Nephron progenitor cell (in vitro differentiated cells): ENCODE measurements around the gene ZNF14.
"Not testable (repeated sequence)": the region's sequence is repeated elsewhere in the genome, so short reads cannot be mapped to it uniquely, and the experiment has no call there.

Experiments used
- DNase-seq: peaks from one replicate; pipeline ENCODE4 v3.0.0; 2021
- H3K27ac Mint-ChIP-seq: 2 replicates; pipeline ENCODE4 v1.8.0; 2021; ENCODE audit warnings: mild to moderate bottlenecking, moderate library complexity, mixed read lengths
- H3K27me3 Mint-ChIP-seq: 2 replicates; pipeline ENCODE4 v1.8.0; 2021; ENCODE audit warnings: mild to moderate bottlenecking, low read depth, mixed read lengths; ENCODE audit not compliant: poor library complexity
- H3K36me3 Mint-ChIP-seq: 2 replicates; pipeline ENCODE4 v1.8.0; 2021; ENCODE audit warnings: low read depth, mixed read lengths
- H3K4me1 Mint-ChIP-seq: 2 replicates; pipeline ENCODE4 v1.8.0; 2021; ENCODE audit warnings: mixed read lengths
- H3K4me3 Mint-ChIP-seq: 2 replicates; pipeline ENCODE4 v1.8.0; 2021; ENCODE audit warnings: mild to moderate bottlenecking, moderate library complexity, mixed read lengths
- H3K9me3 Mint-ChIP-seq: 2 replicates; pipeline ENCODE4 v1.8.0; 2021; ENCODE audit warnings: mild to moderate bottlenecking, moderate library complexity, mixed read lengths
- CTCF ChIP-seq: fragments of 200-600 bp; sonication (generic); IDR thresholded peaks from 2 replicates; pipeline ENCODE4 v1.5.0; 2021; ENCODE audit warnings: antibody characterized with exemption

Gene ZNF14

GRCh38 chr19:19686580-19686979 is 46.3 kb downstream of the ZNF14 start:
- peaks cover 43% of the 10 kb centered on the region for H3K36me3 Mint-ChIP-seq
- H3K4me1 Mint-ChIP-seq, result no peaks in the 10 kb centered on the region
- peaks cover 4% of the 10 kb centered on the region for H3K27me3 Mint-ChIP-seq
- TF ChIP-seq CTCF, result no peak
- no peak overlapping the region for H3K27ac Mint-ChIP-seq
- no peak for DNase-seq
- peaks cover 61% of the 10 kb centered on the region for H3K9me3 Mint-ChIP-seq
- no peak overlapping the region for H3K4me3 Mint-ChIP-seq

GRCh38 chr19:19686119-19686518 is 46.8 kb downstream of the ZNF14 start:
- DNase-seq, H3K4me1 Mint-ChIP-seq, H3K27me3 Mint-ChIP-seq, H3K27ac Mint-ChIP-seq, H3K4me3 Mint-ChIP-seq: not testable (repeated sequence)
- Mint-ChIP-seq H3K9me3 (peaks cover 64% of the 10 kb centered on the region), H3K36me3 (peaks cover 48% of the 10 kb centered on the region)

GRCh38 chr19:19679176-19680073 is 53.5 kb downstream of the ZNF14 start:
- H3K27ac Mint-ChIP-seq, result no peak overlapping the region
- H3K36me3 Mint-ChIP-seq, result peaks cover 97% of the 10 kb centered on the region
- DNase-seq, result no peak
- peaks cover 91% of the 10 kb centered on the region for H3K9me3 Mint-ChIP-seq
- no peak overlapping the region for H3K4me3 Mint-ChIP-seq
- peaks cover 4% of the 10 kb centered on the region for H3K27me3 Mint-ChIP-seq
- no peak for TF ChIP-seq CTCF
- H3K4me1 Mint-ChIP-seq, result peaks cover 5% of the 10 kb centered on the region

DNA sequence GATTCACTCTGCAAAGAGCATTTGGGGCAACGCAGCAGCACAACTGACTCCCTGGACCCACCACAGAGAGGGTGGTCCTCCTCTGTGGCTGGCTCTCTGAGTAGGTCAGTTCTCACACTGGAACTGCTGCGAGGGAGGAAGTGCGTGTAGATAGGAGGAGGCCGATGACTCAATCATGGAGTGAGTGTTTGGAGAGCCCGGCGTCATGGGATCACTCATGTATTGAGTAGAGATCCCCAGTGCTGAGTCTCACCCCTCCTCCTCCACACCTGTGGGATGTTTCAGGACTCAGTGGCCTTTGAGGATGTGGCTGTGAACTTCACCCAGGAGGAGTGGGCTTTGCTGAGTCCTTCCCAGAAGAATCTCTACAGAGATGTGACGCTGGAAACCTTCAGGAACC is 55.3 kb downstream of the ZNF14 start:
- Mint-ChIP-seq H3K4me1 (peaks cover 5% of the 10 kb centered on the region), H3K9me3 (peaks cover 85% of the 10 kb centered on the region), H3K4me3 (no peak overlapping the region), H3K27me3 (peaks cover under 1% of the 10 kb centered on the region), H3K27ac (no peak overlapping the region), H3K36me3 (peaks cover 97% of the 10 kb centered on the region)
- TF ChIP-seq CTCF, result no peak
- no peak for DNase-seq

DNA sequence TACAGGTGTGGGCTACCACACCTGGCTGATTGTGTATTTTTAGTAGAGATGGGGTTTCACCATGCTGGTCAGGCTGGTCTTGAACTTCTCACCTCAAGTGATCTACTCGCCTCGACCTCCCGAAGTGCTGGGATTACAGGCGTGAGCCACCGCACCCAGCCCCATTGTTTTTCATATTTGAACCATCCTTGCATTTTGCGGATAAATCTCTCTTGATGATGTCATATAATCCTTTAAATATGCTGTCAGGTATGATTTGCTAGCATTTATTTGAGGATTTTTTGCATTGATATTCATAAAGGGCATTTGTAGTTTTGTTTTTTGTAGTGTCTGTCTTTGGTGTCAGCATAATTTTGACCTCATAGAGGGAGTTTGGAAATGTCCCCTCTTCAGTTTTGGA is 58.6 kb downstream of the ZNF14 start:
- Mint-ChIP-seq H3K36me3 (peaks cover 88% of the 10 kb centered on the region), H3K27me3 (no peaks in the 10 kb centered on the region)

DNA sequence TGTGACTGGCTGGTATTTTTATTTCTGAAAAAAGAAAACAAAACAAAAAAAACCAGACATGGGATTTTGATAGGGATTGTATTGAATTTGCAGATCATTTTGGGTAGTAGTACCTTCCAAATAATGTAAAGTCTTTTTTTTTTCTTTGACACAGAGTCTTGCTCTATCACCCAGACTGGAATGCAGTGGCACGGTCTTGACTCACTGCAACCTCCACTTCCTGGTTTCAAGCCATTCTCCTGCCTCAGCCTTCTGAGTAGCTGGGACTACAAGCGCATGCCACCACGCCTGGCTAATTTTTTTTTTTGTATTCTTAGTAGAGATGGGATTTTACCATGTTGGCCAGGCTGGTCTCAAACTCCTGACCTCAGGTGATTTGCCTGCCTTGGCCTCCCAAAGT is 60.1 kb downstream of the ZNF14 start:
- no peak for DNase-seq
- no peak overlapping the region for H3K27ac Mint-ChIP-seq
- peaks cover 19% of the 10 kb centered on the region for H3K4me1 Mint-ChIP-seq
- H3K4me3 Mint-ChIP-seq, result no peak overlapping the region
- H3K27me3 Mint-ChIP-seq, result no peaks in the 10 kb centered on the region
- peaks cover 73% of the 10 kb centered on the region for H3K36me3 Mint-ChIP-seq
- H3K9me3 Mint-ChIP-seq, result peaks cover 69% of the 10 kb centered on the region
- TF ChIP-seq CTCF, result no peak

More for the DNA sequence above, 58.6 kb downstream of the ZNF14 start:
- H3K9me3 Mint-ChIP-seq, result peaks cover 78% of the 10 kb centered on the region
- TF ChIP-seq CTCF, result no peak
- H3K4me1 Mint-ChIP-seq, result peaks cover 12% of the 10 kb centered on the region
- no peak overlapping the region for H3K4me3 Mint-ChIP-seq
- no peak for DNase-seq
- H3K27ac Mint-ChIP-seq, result no peak overlapping the region
